OCI-LY7 (cell line): ENCODE measurements around the gene CLDN1.

Source experiments
- CTCF ChIP-seq: fragments of 200-600 bp; sonication (generic); conservative IDR thresholded peaks from 2 replicates; pipeline ENCODE4 v1.5.1; 2014; ENCODE audit warnings: mild to moderate bottlenecking, antibody characterized with exemption, low read length, moderate library complexity, mixed read lengths
- EZH2phosphoT487 ChIP-seq: fragments of 200-600 bp; sonication (generic); IDR thresholded peaks from 2 replicates; pipeline ENCODE4 v1.6.1; 2018; ENCODE audit warnings: low read depth, borderline replicate concordance, mild to moderate bottlenecking, mixed run types, antibody characterized with exemption, low read length, moderate library complexity, mixed read lengths

GRCh38 chr3:190293621-190294020 lies 28.6 kb downstream of the CLDN1 start:
- TF ChIP-seq CTCF (no peak), EZH2phosphoT487 (no peak)
